Colonic mucosa (tissue), 4 donors: ENCODE measurements around the gene ADCY9. TPM values are rescaled to one million over a fixed set of nuclear protein-coding genes. Genes with fewer than 3 reads are reported as not detected.

Experiments
- DNase-seq: peaks from one replicate; pipeline ENCODE4 v3.0.0-alpha.2; 2020
- H3K27ac ChIP-seq: fragments of 200-600 bp; one replicate; pipeline ENCODE4 v1.8.0; 2021
- H3K27me3 ChIP-seq: fragments of 200-600 bp; one replicate; pipeline ENCODE4 v1.8.0; 2021
- H3K36me3 ChIP-seq: fragments of 200-600 bp; one replicate; pipeline ENCODE4 v1.8.0; 2021
- H3K4me1 ChIP-seq: fragments of 200-600 bp; one replicate; pipeline ENCODE4 v1.8.0; 2021; ENCODE audit warnings: mild to moderate bottlenecking
- H3K4me3 ChIP-seq: fragments of 200-600 bp; one replicate; pipeline ENCODE4 v1.8.0; 2021
- H3K9ac ChIP-seq, 2 donors: one replicate each; pipeline ENCODE4 v1.7.0; 2013; ENCODE audit warnings: control low read depth in 2 of 2, low read depth in 2 of 2, low read length in 2 of 2
- H3K9me3 ChIP-seq: fragments of 200-600 bp; one replicate; pipeline ENCODE4 v1.8.0; 2021
- CTCF ChIP-seq: fragments of 200-600 bp; IDR thresholded peaks from one replicate; pipeline ENCODE4 v1.8.0; 2022; ENCODE audit warnings: antibody characterized with exemption, mild to moderate bottlenecking
- intact Hi-C: fragments of 100-400 bp; cut with DNase I; formaldehyde crosslinking; loops from one replicate; pipeline ENCODE4 v1.14.1; 2022
- total RNA-seq, 2 donors: library from RNA; stranded (reverse); fragmentation: NEBNext Ultra II Directional in 1 of 2; extraction: Animal tissue kit (Norgen Biotek cat#: 25700) in 1 of 2; gene quantifications; one replicate each; pipeline ENCODE4 v1.2.1, GENCODE V29; 2021
- donor health status: healthy.
- donor health status: DM: no; HTN: no; CAD: no.
- donor health status: DM: no; HTN: no; CAD: no.

Gene ADCY9
- total RNA-seq = 10 to 100 TPM; 23.8 to 25.6 TPM

GRCh38 chr16:4116325-4117249, at the start of gene ADCY9:
Gene ADCY9 (minus strand): TSS chr16:4116442. CDS start chr16:4115442, 1,000 bp downstream.
- peak within 1 kb of the TSS; percentile 59 for H3K4me3 ChIP-seq
- no peaks in the 10 kb centered on the region for H3K27me3 ChIP-seq
- H3K27ac ChIP-seq = peak within 1 kb of the TSS; percentile 47
- H3K9me3 ChIP-seq = no peaks in the 10 kb centered on the region
- H3K4me1 ChIP-seq = peaks cover 8% of the 10 kb centered on the region
- DNase-seq = peak; percentile 73
- H3K36me3 ChIP-seq = no peaks in the 10 kb centered on the region
- no peak for TF ChIP-seq CTCF
- peak within 1 kb of the TSS; percentile 71 to 81 for H3K9ac ChIP-seq
- intact Hi-C loops = loop anchor here (10.0 kb wide), 1 partner anchor 132 kb away; no protein-coding TSS in a partner anchor

- no peaks in the 10 kb centered on the region for H3K36me3 ChIP-seq
- no peaks in the 10 kb centered on the region for H3K9me3 ChIP-seq
- H3K4me3 ChIP-seq = no peak overlapping the region
- no peak for TF ChIP-seq CTCF
- no peak overlapping the region for H3K9ac ChIP-seq
- no peaks in the 10 kb centered on the region for H3K4me1 ChIP-seq
- no peak overlapping the region for H3K27ac ChIP-seq
- no peaks in the 10 kb centered on the region for H3K27me3 ChIP-seq
- DNase-seq = no peak
- intact Hi-C loops = no loop called here
Measured at GRCh38 chr16:4160658-4161430, 44.6 kb upstream of the ADCY9 start.

DNA sequence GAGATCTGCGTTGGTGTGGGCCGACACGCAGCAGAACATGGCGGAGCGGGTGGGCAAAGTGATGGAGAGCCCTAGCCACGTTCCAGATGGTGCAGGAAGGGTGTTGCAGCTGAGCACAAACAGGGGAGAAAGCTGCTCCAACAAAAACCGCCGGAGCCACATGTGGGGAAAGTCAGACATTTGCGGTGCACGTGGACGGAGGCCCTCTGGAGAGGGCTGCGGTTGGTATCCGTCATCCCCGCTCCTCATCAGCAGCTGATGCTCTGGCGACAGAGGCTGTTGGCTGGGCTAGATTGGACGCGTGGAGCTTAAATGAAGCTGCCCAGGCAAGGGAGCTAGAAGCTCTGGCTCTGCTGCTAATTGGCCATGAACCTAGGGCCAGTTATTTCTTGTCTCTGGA, 43.5 kb upstream of the ADCY9 start:
- intact Hi-C loops = no loop called here
- H3K4me1 ChIP-seq = no peaks in the 10 kb centered on the region
- no peak overlapping the region for H3K9ac ChIP-seq
- H3K27me3 ChIP-seq = no peaks in the 10 kb centered on the region
- no peak for DNase-seq
- no peak overlapping the region for H3K27ac ChIP-seq
- H3K36me3 ChIP-seq = no peaks in the 10 kb centered on the region
- TF ChIP-seq CTCF = no peak
- H3K4me3 ChIP-seq = no peak overlapping the region
- H3K9me3 ChIP-seq = no peaks in the 10 kb centered on the region

GRCh38 chr16:4158143-4159093, 42.2 kb upstream of the ADCY9 start:
- DNase-seq = no peak
- Histone ChIP-seq H3K4me3 (no peak overlapping the region), H3K36me3 (no peaks in the 10 kb centered on the region), H3K4me1 (no peaks in the 10 kb centered on the region), H3K9me3 (no peaks in the 10 kb centered on the region), H3K27ac (no peak overlapping the region), H3K9ac (no peak overlapping the region), H3K27me3 (no peaks in the 10 kb centered on the region)
- intact Hi-C loops = no loop called here
- no peak for TF ChIP-seq CTCF
